Hepatocyte (in vitro differentiated cells): ENCODE results near the gene ANKFN1. TPM values are rescaled to one million over a fixed set of nuclear protein-coding genes. Genes with fewer than 3 reads are reported as not detected.

Experiments used
- DNase-seq: peaks from one replicate; pipeline ENCODE4 v3.0.0-alpha.2; 2016; ENCODE audit warnings: low spot score
- H2AFZ ChIP-seq: fragments of 200-600 bp; sonication (generic); 2 replicates; pipeline ENCODE4 v1.6.0; 2016; ENCODE audit warnings: antibody characterized with exemption, mild to moderate bottlenecking
- H3K27ac ChIP-seq: fragments of 200-600 bp; sonication (generic); 2 replicates; pipeline ENCODE4 v1.5.1; 2016; ENCODE audit warnings: mild to moderate bottlenecking
- H3K27me3 ChIP-seq: fragments of 200-600 bp; sonication (generic); 2 replicates; pipeline ENCODE4 v1.6.1; 2016
- H3K36me3 ChIP-seq: fragments of 200-600 bp; sonication (generic); replicated peaks from 2 replicates; pipeline ENCODE4 v1.5.1; 2016; ENCODE audit warnings: low read depth; ENCODE audit not compliant: insufficient read depth
- H3K4me1 ChIP-seq: fragments of 200-600 bp; sonication (generic); 2 replicates; pipeline ENCODE4 v1.5.1; 2016; ENCODE audit warnings: mild to moderate bottlenecking, moderate library complexity; ENCODE audit not compliant: insufficient read depth
- H3K4me2 ChIP-seq: fragments of 200-600 bp; sonication (generic); 2 replicates; pipeline ENCODE4 v1.6.0; 2016
- H3K4me3 ChIP-seq: fragments of 200-600 bp; sonication (generic); 2 replicates; pipeline ENCODE4 v1.5.1; 2016; ENCODE audit warnings: mild to moderate bottlenecking
- H3K79me2 ChIP-seq: fragments of 200-600 bp; sonication (generic); 2 replicates; pipeline ENCODE4 v1.6.0; 2017; ENCODE audit warnings: mild to moderate bottlenecking
- H3K9me2 ChIP-seq: fragments of 200-600 bp; sonication (generic); replicated peaks from 2 replicates; pipeline ENCODE4 v1.6.0; 2017; ENCODE audit warnings: mild to moderate bottlenecking; ENCODE audit not compliant: insufficient read depth
- H3K9me3 ChIP-seq: fragments of 200-600 bp; sonication (generic); 2 replicates; pipeline ENCODE4 v1.5.1; 2016; ENCODE audit warnings: low read depth, mild to moderate bottlenecking
- H4K20me1 ChIP-seq: fragments of 200-600 bp; sonication (generic); 2 replicates; pipeline ENCODE4 v1.6.0; 2016; ENCODE audit warnings: mild to moderate bottlenecking; ENCODE audit not compliant: insufficient read depth, poor library complexity, severe bottlenecking
- CTCF ChIP-seq: fragments of 200-600 bp; sonication (generic); IDR thresholded peaks from 2 replicates; pipeline ENCODE4 v1.5.1; 2016; ENCODE audit warnings: antibody characterized with exemption, mild to moderate bottlenecking; ENCODE audit not compliant: poor library complexity
- EZH2 ChIP-seq: fragments of 200-600 bp; sonication (generic); IDR thresholded peaks from 2 replicates; pipeline ENCODE4 v1.6.1; 2016; ENCODE audit warnings: antibody characterized with exemption, mild to moderate bottlenecking, borderline replicate concordance
- EZH2phosphoT487 ChIP-seq: fragments of 200-600 bp; sonication (generic); IDR thresholded peaks from one replicate; pipeline ENCODE4 v1.6.1; 2018; ENCODE audit warnings: antibody characterized with exemption, mild to moderate bottlenecking, low read depth, moderate library complexity; ENCODE audit not compliant: unreplicated experiment, severe bottlenecking
- WGBS: methylation state at CpG from one replicate; pipeline ENCODE4 v1.1.6; 2016; ENCODE audit warnings: low lambda C conversion rate; ENCODE audit errors: missing lambda C conversion rate; 5-methylcytosine and 5-hydroxymethylcytosine counted together
- polyA plus RNA-seq: library from polyadenylated mRNA; unstranded; fragments of >200 nt; fragmentation: Nextera tagmentation; extraction: Ambion mirVana; gene quantifications from 2 replicates; pipeline ENCODE4 v1.2.1, GENCODE V29; 2016
- total RNA-seq: library from RNA; depleted of rRNA; stranded (reverse); fragments of >200 nt; gene quantifications from 2 replicates; pipeline ENCODE4 v1.2.3, GENCODE V29; 2014

Gene ANKFN1
- total and polyA plus RNA-seq, 2 experiments from 2014 or later = 0.10 to 1.2 TPM

GRCh38 chr17:56416682-56417351 is 263.5 kb downstream of the ANKFN1 start:
- no peaks in the 10 kb centered on the region for H4K20me1 ChIP-seq
- no peak overlapping the region for H3K4me2 ChIP-seq
- no peaks in the 10 kb centered on the region for H3K9me3 ChIP-seq
- H3K4me3 ChIP-seq = no peak overlapping the region
- no peak overlapping the region for H2AFZ ChIP-seq
- H3K9me2 ChIP-seq = no peaks in the 10 kb centered on the region
- H3K27me3 ChIP-seq = no peaks in the 10 kb centered on the region
- no peak for DNase-seq
- TF ChIP-seq EZH2 = no peak
- TF ChIP-seq EZH2phosphoT487 = no peak
- H3K4me1 ChIP-seq = no peaks in the 10 kb centered on the region
- no peaks in the 10 kb centered on the region for H3K36me3 ChIP-seq
- 95% methylated on average over 5 of the region's 5 CpGs for WGBS
- H3K79me2 ChIP-seq = no peaks in the 10 kb centered on the region
- no peak overlapping the region for H3K27ac ChIP-seq

GRCh38 chr17:56424005-56424404 is 270.7 kb downstream of the ANKFN1 start:
- Histone ChIP-seq H3K9me3 (no peaks in the 10 kb centered on the region), H4K20me1 (no peaks in the 10 kb centered on the region), H3K4me1 (no peaks in the 10 kb centered on the region), H3K27ac (no peak overlapping the region), H3K79me2 (no peaks in the 10 kb centered on the region), H3K4me3 (no peak overlapping the region), H3K4me2 (no peak overlapping the region), H3K36me3 (no peaks in the 10 kb centered on the region), H3K27me3 (no peaks in the 10 kb centered on the region), H2AFZ (no peak overlapping the region), H3K9me2 (no peaks in the 10 kb centered on the region)
- WGBS = 95% methylated on average over 2 of the region's 2 CpGs
- no peak for TF ChIP-seq EZH2
- TF ChIP-seq CTCF = no peak
- TF ChIP-seq EZH2phosphoT487 = no peak
- DNase-seq = no peak

- Histone ChIP-seq H3K4me2 (no peak overlapping the region), H3K4me1 (no peaks in the 10 kb centered on the region), H3K27ac (no peak overlapping the region), H3K9me2 (no peaks in the 10 kb centered on the region), H3K36me3 (no peaks in the 10 kb centered on the region), H2AFZ (no peak overlapping the region), H3K4me3 (no peak overlapping the region), H3K79me2 (no peaks in the 10 kb centered on the region), H3K9me3 (no peaks in the 10 kb centered on the region), H3K27me3 (no peaks in the 10 kb centered on the region), H4K20me1 (no peaks in the 10 kb centered on the region)
- no peak for DNase-seq
- TF ChIP-seq EZH2 = no peak
- TF ChIP-seq CTCF = no peak
- WGBS = 67% methylated on average over 2 of the region's 2 CpGs
Observed at GRCh38 chr17:56424543-56425044, 271.3 kb downstream of the ANKFN1 start.

GRCh38 chr17:56425483-56425882 is 272.2 kb downstream of the ANKFN1 start:
- Histone ChIP-seq H3K9me2 (no peaks in the 10 kb centered on the region), H3K4me1 (no peaks in the 10 kb centered on the region), H3K27ac (no peak overlapping the region), H3K36me3 (no peaks in the 10 kb centered on the region), H3K4me2 (no peak overlapping the region), H2AFZ (no peak overlapping the region), H3K79me2 (no peaks in the 10 kb centered on the region), H3K4me3 (no peak overlapping the region), H3K9me3 (no peaks in the 10 kb centered on the region), H4K20me1 (no peaks in the 10 kb centered on the region), H3K27me3 (no peaks in the 10 kb centered on the region)
- WGBS = 57% methylated on average over 4 of the region's 4 CpGs
- TF ChIP-seq CTCF (no peak), EZH2 (no peak), EZH2phosphoT487 (no peak)
- no peak for DNase-seq
